Measurements from ENCODE around the gene C14orf93. TPM values are rescaled to one million over a fixed set of nuclear protein-coding genes. Genes with fewer than 3 reads are reported as not detected.

Gene C14orf93
- total and polyA plus RNA-seq, 9 of the 15 experiments (the other 6 are each of a cell fraction or from before 2014, with no cell fraction given) = 2.2 to 22.4 (median 16.1) TPM

DNA sequence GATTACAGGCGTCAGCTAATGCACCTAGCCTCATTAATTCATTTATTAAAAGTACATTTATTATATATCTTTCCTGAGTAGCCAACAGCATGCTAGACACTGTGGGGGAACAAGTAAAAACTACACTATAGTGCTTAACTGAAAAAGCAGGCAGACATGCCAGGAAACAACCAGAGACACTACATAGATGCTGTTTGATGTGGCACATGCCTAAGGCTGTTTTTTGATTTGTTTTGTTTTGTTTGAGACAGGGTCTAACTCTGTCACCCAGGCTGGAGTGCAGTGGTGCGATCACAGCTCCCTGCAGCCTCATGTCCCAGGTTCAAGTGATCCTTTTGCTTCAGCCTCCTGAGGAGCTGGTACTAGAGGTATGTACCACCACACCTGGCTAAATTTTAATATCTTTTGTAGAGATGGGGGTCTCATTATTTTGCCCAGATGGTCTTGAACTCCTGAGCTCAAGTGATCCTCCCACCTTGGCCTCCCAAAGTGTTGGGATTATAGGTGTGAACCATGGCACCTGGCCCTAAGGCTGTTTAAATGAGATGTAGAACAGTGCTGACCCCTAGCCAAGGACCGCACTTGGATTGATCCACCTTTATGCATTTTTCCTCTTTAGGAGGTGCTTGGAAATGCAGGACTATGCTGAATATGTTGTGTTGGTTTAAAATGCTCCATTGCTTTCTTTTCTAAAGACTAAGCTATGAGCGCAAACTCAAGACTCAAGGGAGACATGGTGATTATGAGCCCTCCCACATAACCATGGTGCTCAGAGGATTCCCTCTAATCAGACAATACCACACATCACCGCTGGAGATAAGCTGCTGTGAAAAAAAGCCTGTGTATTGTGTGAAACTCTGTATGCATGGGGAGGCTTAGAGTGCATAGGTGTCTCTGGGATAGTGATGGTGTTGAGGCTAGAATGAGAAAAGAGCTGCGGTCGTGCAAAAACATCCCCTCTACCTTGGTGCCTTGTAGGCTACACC lies 10.5 kb upstream of the C14orf93 start:
- CTCF ChIA-PET (ENCODE audit: low intra/inter-chr PET ratio) = no interaction called here
- in situ Hi-C loops (cut with MboI) (no loop called here), intact Hi-C loops (cut with micrococcal nuclease) (no loop called here)
- no peaks in the 10 kb centered on the region for H3K9me3 ChIP-seq (replicated peaks; ENCODE audit: control insufficient read depth, insufficient read depth, low read depth, low read length)
- H3K36me3 ChIP-seq (ENCODE audit: control insufficient read depth, insufficient read depth, low read length) = peaks cover 10% of the 10 kb centered on the region; the same call in 2 of the 3 replicates
- no peaks in the 10 kb centered on the region for H3K9me1 ChIP-seq (ENCODE audit: control insufficient read depth, insufficient read depth, low read length)
- peak overlapping the region; percentile 37 for H3K27ac ChIP-seq (ENCODE audit: extremely low read depth, low read depth, low read length)
- peaks cover 23 to 38% of the 10 kb centered on the region in 2 experiments; a peak in 4 of 5 replicates for H3K4me1 ChIP-seq (replicated peaks in 1 of 2; ENCODE audit: control insufficient read depth in 2 of 2, insufficient read depth in 2 of 2, low read length in 2 of 2)
- POLR2A ChIA-PET = interaction anchor here (0.6 to 6.6 kb wide), 10 partner anchors 8 to 93 kb away, joined by 3 to 65 read pairs (median 4); partner anchors contain the start of genes PRMT5 and PSMB5
- no peaks in the 10 kb centered on the region for H3K27me3 ChIP-seq (ENCODE audit: control insufficient read depth in 2 of 2, insufficient read depth in 2 of 2, low read length in 2 of 2)
- H3K4me3 ChIP-seq = no peak overlapping the region
- DNase-seq (ENCODE audit: extremely low read depth in 1 of 4, low spot score in 3 of 4) (peak; percentile 54 to 88 (median 72)), ATAC-seq (peak; percentile 94), FAIRE-seq (peak; percentile 93)
- 21% methylated on average over 7 of the region's 7 CpGs for WGBS (ENCODE audit: insufficient coverage, low coverage, missing lambda C conversion rate)
- peak overlapping the region in 1 of 2 experiments; percentile 6; a peak in 1 of 4 replicates for H3K9ac ChIP-seq (ENCODE audit: insufficient read depth in 1 of 2, low read depth in 2 of 2, low read length in 2 of 2)
- peaks cover 7% of the 10 kb centered on the region; the same call in 1 of the 2 replicates for H4K20me1 ChIP-seq (replicated peaks; ENCODE audit: control insufficient read depth, insufficient read depth, low read length)
- peak overlapping the region; percentile 50 for H2AFZ ChIP-seq (ENCODE audit: low read depth, low read length)
- peak overlapping the region; percentile 65 for H3K4me2 ChIP-seq (ENCODE audit: insufficient read depth, low read length)
- no peaks in the 10 kb centered on the region; the same call in 2 of the 3 replicates for H3K79me2 ChIP-seq (ENCODE audit: control insufficient read depth, insufficient read depth, low read length)
- BruUV-seq (replicated peaks) = no TSS peak
- TF ChIP-seq, protein P1, sequence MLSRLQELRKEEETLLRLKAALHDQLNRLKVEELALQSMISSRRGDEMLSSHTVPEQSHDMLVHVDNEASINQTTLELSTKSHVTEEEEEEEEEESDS (CRISPR knock-in tag; IDR thresholded peaks at IDR 0.05) = no peak
- no peak for TF ChIP-seq TCF7 (IDR thresholded peaks at IDR 0.05; ENCODE audit: borderline replicate concordance)
- TF ChIP-seq ATF1 (CRISPR knock-in tag; IDR thresholded peaks at IDR 0.05) = no peak
- 0 out of 2 replicates have a peak, but pooled peaks have one; percentile 12 for TF ChIP-seq ATF1 (tag; IDR thresholded peaks at IDR 0.05)
- TF ChIP-seq TAF1 (IDR thresholded peaks at IDR 0.05; ENCODE audit: control insufficient read depth, extremely low read depth, insufficient read depth, low read length, severe bottlenecking) = no peak
- no peak for TF ChIP-seq ZNF217 (CRISPR knock-in tag; IDR thresholded peaks at IDR 0.05)
- TF ChIP-seq FOXJ2 (tag; IDR thresholded peaks at IDR 0.05) = no peak
- no peak for TF ChIP-seq SETDB1 (IDR thresholded peaks at IDR 0.05; ENCODE audit: low read length)
- TF ChIP-seq PHF20 (IDR thresholded peaks at IDR 0.05; ENCODE audit: partially characterized antibody) = no peak
- peak; percentile 54 for TF ChIP-seq CCNT2 (IDR thresholded peaks at IDR 0.05; ENCODE audit: borderline replicate concordance, extremely low read depth, insufficient read length, low read depth, low read length)
- no peak for TF ChIP-seq SRSF1 (IDR thresholded peaks at IDR 0.05; ENCODE audit: low read depth, low read length)
- TF ChIP-seq SMAD4 (CRISPR knock-in tag; conservative IDR thresholded peaks at IDR 0.05) = no peak
- no peak for TF ChIP-seq ZNF707 (CRISPR knock-in tag; conservative IDR thresholded peaks at IDR 0.05)
- no peak for TF ChIP-seq POLR2G (IDR thresholded peaks at IDR 0.05; ENCODE audit: low read depth, low read length)
- no peak for TF ChIP-seq ZNF586 (CRISPR knock-in tag; conservative IDR thresholded peaks at IDR 0.05)
- no peak for TF ChIP-seq ZNF511 (CRISPR knock-in tag; IDR thresholded peaks at IDR 0.05)
- TF ChIP-seq, protein P2, sequence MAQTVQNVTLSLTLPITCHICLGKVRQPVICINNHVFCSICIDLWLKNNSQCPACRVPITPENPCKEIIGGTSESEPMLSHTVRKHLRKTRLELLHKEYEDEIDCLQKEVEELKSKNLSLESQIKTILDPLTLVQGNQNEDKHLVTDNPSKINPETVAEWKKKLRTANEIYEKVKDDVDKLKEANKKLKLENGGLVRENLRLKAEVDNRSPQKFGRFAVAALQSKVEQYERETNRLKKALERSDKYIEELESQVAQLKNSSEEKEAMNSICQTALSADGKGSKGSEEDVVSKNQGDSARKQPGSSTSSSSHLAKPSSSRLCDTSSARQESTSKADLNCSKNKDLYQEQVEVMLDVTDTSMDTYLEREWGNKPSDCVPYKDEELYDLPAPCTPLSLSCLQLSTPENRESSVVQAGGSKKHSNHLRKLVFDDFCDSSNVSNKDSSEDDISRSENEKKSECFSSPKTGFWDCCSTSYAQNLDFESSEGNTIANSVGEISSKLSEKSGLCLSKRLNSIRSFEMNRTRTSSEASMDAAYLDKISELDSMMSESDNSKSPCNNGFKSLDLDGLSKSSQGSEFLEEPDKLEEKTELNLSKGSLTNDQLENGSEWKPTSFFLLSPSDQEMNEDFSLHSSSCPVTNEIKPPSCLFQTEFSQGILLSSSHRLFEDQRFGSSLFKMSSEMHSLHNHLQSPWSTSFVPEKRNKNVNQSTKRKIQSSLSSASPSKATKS (CRISPR knock-in tag; IDR thresholded peaks at IDR 0.05) = no peak
- TF ChIP-seq CBFA2T3 (IDR thresholded peaks at IDR 0.05) = peak; percentile 90
